ENCODE data around the gene COL1A2.

Gene COL1A2

DNA sequence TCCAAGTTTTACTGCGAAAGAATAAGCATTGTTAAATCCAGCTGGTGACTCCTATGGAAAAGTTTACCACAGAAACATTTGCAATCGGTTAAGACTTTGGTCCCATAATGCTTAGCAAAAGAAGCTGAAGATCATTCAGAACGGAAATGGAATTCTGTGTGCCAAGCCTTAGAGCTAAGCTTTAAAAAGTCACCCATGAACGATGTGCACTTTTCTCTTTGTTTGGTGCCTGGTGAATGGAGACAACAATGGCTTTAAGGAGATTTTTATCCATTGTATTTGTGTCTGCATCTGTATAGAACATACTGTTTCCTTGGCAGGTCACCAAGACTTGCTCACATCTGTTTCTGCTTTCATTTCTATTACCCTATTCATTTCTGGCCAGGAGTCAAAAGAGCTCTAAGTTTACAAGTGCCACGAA is 26.3 kb upstream of the COL1A2 start:
- no peak overlapping the region for H3K4me3 Mint-ChIP-seq
- H3K4me1 Mint-ChIP-seq (ENCODE audit: low read depth) = no peaks in the 10 kb centered on the region
- no peaks in the 10 kb centered on the region for H3K27me3 Mint-ChIP-seq
- no peak overlapping the region for H3K27ac Mint-ChIP-seq
- no peaks in the 10 kb centered on the region for H3K36me3 Mint-ChIP-seq (ENCODE audit: low read depth)
- H3K9me3 Mint-ChIP-seq = peaks cover 5% of the 10 kb centered on the region
- intact Hi-C loops (cut with micrococcal nuclease) = no loop called here

GRCh38 chr7:94374231-94374630 is 20.5 kb upstream of the COL1A2 start:
- no peaks in the 10 kb centered on the region for H3K27me3 Mint-ChIP-seq
- H3K36me3 Mint-ChIP-seq (ENCODE audit: low read depth) = no peaks in the 10 kb centered on the region

GRCh38 chr7:94374721-94375566 is 19.8 kb upstream of the COL1A2 start:
- no peaks in the 10 kb centered on the region for H3K36me3 Mint-ChIP-seq (ENCODE audit: low read depth)
- peaks cover 5% of the 10 kb centered on the region for H3K9me3 Mint-ChIP-seq
- intact Hi-C loops (cut with micrococcal nuclease) = no loop called here
- H3K27me3 Mint-ChIP-seq = no peaks in the 10 kb centered on the region
- H3K27ac Mint-ChIP-seq = no peak overlapping the region
- H3K4me1 Mint-ChIP-seq (ENCODE audit: low read depth) = no peaks in the 10 kb centered on the region
- H3K4me3 Mint-ChIP-seq = no peak overlapping the region

More at GRCh38 chr7:94374231-94374630, 20.5 kb upstream of the COL1A2 start:
- Mint-ChIP-seq H3K9me3 (peaks cover 5% of the 10 kb centered on the region), H3K4me1 (ENCODE audit: low read depth) (no peaks in the 10 kb centered on the region), H3K4me3 (no peak overlapping the region), H3K27ac (no peak overlapping the region)
- intact Hi-C loops (cut with micrococcal nuclease) = no loop called here

GRCh38 chr7:94375691-94376090 is 19.0 kb upstream of the COL1A2 start:
- Mint-ChIP-seq H3K4me1 (ENCODE audit: low read depth) (no peaks in the 10 kb centered on the region), H3K36me3 (ENCODE audit: low read depth) (no peaks in the 10 kb centered on the region), H3K27ac (no peak overlapping the region), H3K4me3 (no peak overlapping the region), H3K27me3 (no peaks in the 10 kb centered on the region), H3K9me3 (peaks cover 5% of the 10 kb centered on the region)
- intact Hi-C loops (cut with micrococcal nuclease) = no loop called here

- intact Hi-C loops (cut with micrococcal nuclease) = no loop called here
- no peaks in the 10 kb centered on the region for H3K4me1 Mint-ChIP-seq (ENCODE audit: low read depth)
- H3K27me3 Mint-ChIP-seq = no peaks in the 10 kb centered on the region
- peaks cover 5% of the 10 kb centered on the region for H3K9me3 Mint-ChIP-seq
- H3K27ac Mint-ChIP-seq = no peak overlapping the region
- H3K36me3 Mint-ChIP-seq (ENCODE audit: low read depth) = no peaks in the 10 kb centered on the region
- no peak overlapping the region for H3K4me3 Mint-ChIP-seq
These were observed 18.4 kb upstream of the COL1A2 start for GRCh38 chr7:94376281-94376680.

- no peaks in the 10 kb centered on the region for H3K4me1 Mint-ChIP-seq (ENCODE audit: low read depth)
- H3K27ac Mint-ChIP-seq = no peak overlapping the region
- H3K36me3 Mint-ChIP-seq (ENCODE audit: low read depth) = no peaks in the 10 kb centered on the region
- no peaks in the 10 kb centered on the region for H3K27me3 Mint-ChIP-seq
- no peaks in the 10 kb centered on the region for H3K9me3 Mint-ChIP-seq
- no peak overlapping the region for H3K4me3 Mint-ChIP-seq
- intact Hi-C loops (cut with micrococcal nuclease) = no loop called here
These were observed 16.3 kb upstream of the COL1A2 start for GRCh38 chr7:94378356-94378755.

- H3K36me3 Mint-ChIP-seq (ENCODE audit: low read depth) = no peaks in the 10 kb centered on the region
- no peaks in the 10 kb centered on the region for H3K9me3 Mint-ChIP-seq
- intact Hi-C loops (cut with micrococcal nuclease) = no loop called here
- no peaks in the 10 kb centered on the region for H3K4me1 Mint-ChIP-seq (ENCODE audit: low read depth)
- H3K4me3 Mint-ChIP-seq = no peak overlapping the region
- H3K27ac Mint-ChIP-seq = no peak overlapping the region
- no peaks in the 10 kb centered on the region for H3K27me3 Mint-ChIP-seq
These were observed 14.4 kb upstream of the COL1A2 start for GRCh38 chr7:94380264-94380663.

GRCh38 chr7:94382132-94382531 is 12.6 kb upstream of the COL1A2 start:
- Mint-ChIP-seq H3K4me3 (no peak overlapping the region), H3K9me3 (no peaks in the 10 kb centered on the region), H3K36me3 (ENCODE audit: low read depth) (no peaks in the 10 kb centered on the region), H3K27ac (no peak overlapping the region), H3K27me3 (no peaks in the 10 kb centered on the region), H3K4me1 (ENCODE audit: low read depth) (no peaks in the 10 kb centered on the region)
- intact Hi-C loops (cut with micrococcal nuclease) = no loop called here

- no peak overlapping the region for H3K27ac Mint-ChIP-seq
- H3K27me3 Mint-ChIP-seq = no peaks in the 10 kb centered on the region
- no peak overlapping the region for H3K4me3 Mint-ChIP-seq
- no peaks in the 10 kb centered on the region for H3K36me3 Mint-ChIP-seq (ENCODE audit: low read depth)
- no peaks in the 10 kb centered on the region for H3K4me1 Mint-ChIP-seq (ENCODE audit: low read depth)
- H3K9me3 Mint-ChIP-seq = no peaks in the 10 kb centered on the region
- intact Hi-C loops (cut with micrococcal nuclease) = no loop called here
These were observed 11.9 kb upstream of the COL1A2 start for GRCh38 chr7:94382746-94383145.

GRCh38 chr7:94384315-94384714 is 10.4 kb upstream of the COL1A2 start:
- Mint-ChIP-seq H3K4me1 (ENCODE audit: low read depth) (no peaks in the 10 kb centered on the region), H3K27me3 (no peaks in the 10 kb centered on the region), H3K36me3 (ENCODE audit: low read depth) (no peaks in the 10 kb centered on the region), H3K27ac (no peak overlapping the region), H3K9me3 (no peaks in the 10 kb centered on the region), H3K4me3 (no peak overlapping the region)
- intact Hi-C loops (cut with micrococcal nuclease) = no loop called here

DNA sequence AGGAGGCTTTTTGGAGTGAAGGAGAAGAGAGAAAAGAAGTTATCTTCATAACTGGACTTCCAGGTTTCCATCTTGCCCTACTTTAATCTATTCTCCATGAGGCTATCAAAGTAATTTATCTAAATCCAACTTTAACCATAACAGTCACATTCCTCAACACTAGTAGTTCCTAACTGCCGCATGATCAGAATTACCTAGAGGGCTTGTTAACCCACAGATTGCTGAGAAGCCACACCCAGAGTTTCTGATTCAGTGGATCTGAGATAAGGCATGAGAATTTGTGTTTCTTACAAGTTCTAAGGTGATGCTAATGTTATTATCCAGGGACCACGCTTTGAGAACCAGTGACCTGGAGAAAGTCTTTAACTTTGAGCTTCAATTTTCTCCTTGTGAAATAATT is 8.3 kb upstream of the COL1A2 start:
- no peaks in the 10 kb centered on the region for H3K9me3 Mint-ChIP-seq
- H3K27ac Mint-ChIP-seq = no peak overlapping the region
- H3K4me1 Mint-ChIP-seq (ENCODE audit: low read depth) = no peaks in the 10 kb centered on the region
- H3K36me3 Mint-ChIP-seq (ENCODE audit: low read depth) = no peaks in the 10 kb centered on the region
- intact Hi-C loops (cut with micrococcal nuclease) = no loop called here
- H3K4me3 Mint-ChIP-seq = no peak overlapping the region
- H3K27me3 Mint-ChIP-seq = no peaks in the 10 kb centered on the region

- Mint-ChIP-seq H3K4me1 (ENCODE audit: low read depth) (peaks cover 2% of the 10 kb centered on the region), H3K4me3 (no peak overlapping the region), H3K27ac (no peak overlapping the region), H3K36me3 (ENCODE audit: low read depth) (no peaks in the 10 kb centered on the region), H3K9me3 (no peaks in the 10 kb centered on the region), H3K27me3 (peaks cover 8% of the 10 kb centered on the region)
- intact Hi-C loops (cut with micrococcal nuclease) = no loop called here
These were observed 6.2 kb upstream of the COL1A2 start for GRCh38 chr7:94388540-94388939.

DNA sequence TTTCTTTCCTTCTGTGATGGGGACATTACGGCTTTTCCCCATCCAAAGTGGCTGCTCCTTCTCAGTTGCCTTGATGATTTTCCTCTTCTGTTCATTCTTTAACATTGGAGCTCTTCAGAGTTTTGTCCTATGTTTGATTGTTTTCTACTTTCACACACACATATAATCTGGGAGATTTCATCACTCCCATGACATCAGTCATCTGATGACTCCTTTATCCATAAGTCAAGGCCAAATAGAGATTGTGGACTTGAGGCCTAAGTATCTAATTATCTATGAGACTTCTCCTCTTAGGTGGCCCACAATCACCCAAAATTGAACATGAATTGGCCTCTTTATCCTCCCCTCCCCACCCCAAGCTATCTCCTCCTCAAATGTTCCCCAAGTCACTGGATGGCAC is 5.3 kb upstream of the COL1A2 start:
- intact Hi-C loops (cut with micrococcal nuclease) = no loop called here
- H3K4me3 Mint-ChIP-seq = no peak overlapping the region
- H3K27me3 Mint-ChIP-seq = peaks cover 17% of the 10 kb centered on the region
- H3K36me3 Mint-ChIP-seq (ENCODE audit: low read depth) = no peaks in the 10 kb centered on the region
- peaks cover 5% of the 10 kb centered on the region for H3K4me1 Mint-ChIP-seq (ENCODE audit: low read depth)
- no peaks in the 10 kb centered on the region for H3K9me3 Mint-ChIP-seq
- no peak overlapping the region for H3K27ac Mint-ChIP-seq

DNA sequence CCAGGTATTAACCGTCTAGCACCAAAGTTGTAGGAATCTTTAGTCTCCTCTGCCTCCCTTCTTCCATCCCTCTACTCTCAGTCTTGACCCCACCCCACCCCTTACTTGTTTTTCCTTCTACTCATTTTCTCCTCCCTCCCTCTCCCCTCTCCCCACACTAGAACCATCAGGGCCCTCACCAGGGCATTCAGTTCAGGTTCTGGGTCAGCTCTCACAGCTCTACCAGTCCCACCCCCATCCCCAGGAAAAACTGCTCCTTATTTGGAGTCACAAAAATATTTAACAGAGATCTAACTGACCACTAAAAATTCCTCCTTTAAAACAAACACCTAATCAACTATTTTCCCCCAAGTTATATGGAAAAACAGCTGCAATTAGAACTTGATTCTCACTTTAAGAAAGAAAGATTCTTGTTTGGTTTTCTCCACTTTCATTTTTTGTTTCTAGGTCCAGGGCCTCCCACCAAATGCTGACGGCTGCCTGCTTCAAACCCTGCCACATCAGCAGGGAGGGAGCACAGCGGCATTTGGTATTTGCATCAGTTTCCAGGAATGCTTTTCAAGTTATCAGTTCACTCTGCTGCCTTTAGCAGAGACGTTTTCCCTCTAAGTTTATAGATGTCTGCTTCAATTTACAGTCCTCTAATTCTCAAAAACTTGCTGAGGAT is 2.8 kb upstream of the COL1A2 start:
- Mint-ChIP-seq H3K9me3 (no peaks in the 10 kb centered on the region), H3K27ac (no peak overlapping the region), H3K36me3 (ENCODE audit: low read depth) (no peaks in the 10 kb centered on the region), H3K4me1 (ENCODE audit: low read depth) (peaks cover 5% of the 10 kb centered on the region), H3K27me3 (peaks cover 26% of the 10 kb centered on the region), H3K4me3 (no peak overlapping the region)
- intact Hi-C loops (cut with micrococcal nuclease) = loop anchor here (10.0 kb wide), 1 partner anchor 947 kb away; no protein-coding TSS in a partner anchor
